Thymus (tissue), 11 donors: ENCODE measurements around the gene ZSCAN20. TPM values are rescaled to one million over a fixed set of nuclear protein-coding genes. Genes with fewer than 3 reads are reported as not detected.

ENCODE experiments used
- DNase-seq, 9 donors: peaks; one replicate each; pipeline ENCODE4 v3.0.0-alpha.2; 2013; ENCODE audit warnings: low spot score in 9 of 9, low read depth in 6 of 9, missing footprints in 1 of 9
- H3K27ac ChIP-seq, 2 donors: one replicate each; pipeline ENCODE4 v1.5.1; 2013; ENCODE audit warnings: control low read depth in 1 of 2, low read depth in 1 of 2, low read length in 1 of 2, mild to moderate bottlenecking in 1 of 2, moderate library complexity in 1 of 2
- H3K27me3 ChIP-seq, 2 donors: one replicate each; pipeline ENCODE4 v1.5.1; 2013; ENCODE audit warnings: low read length in 1 of 2; ENCODE audit not compliant: control insufficient read depth in 2 of 2, insufficient read depth in 1 of 2
- H3K36me3 ChIP-seq, 2 donors: one replicate each; pipeline ENCODE4 v1.5.1; 2013; ENCODE audit warnings: low read length in 1 of 2, mild to moderate bottlenecking in 1 of 2, moderate library complexity in 1 of 2; ENCODE audit not compliant: control insufficient read depth in 2 of 2, insufficient read depth in 2 of 2
- H3K4me1 ChIP-seq, 2 donors: one replicate each; pipeline ENCODE4 v1.5.1; 2013; ENCODE audit warnings: low read length in 2 of 2; ENCODE audit not compliant: control insufficient read depth in 2 of 2, insufficient read depth in 2 of 2
- H3K4me3 ChIP-seq, 2 donors: one replicate each; pipeline ENCODE4 v1.5.1; 2013; ENCODE audit warnings: low read length in 2 of 2, control low read depth in 1 of 2, mild to moderate bottlenecking in 1 of 2
- H3K9me3 ChIP-seq, 2 donors: one replicate each; pipeline ENCODE4 v1.5.1; 2013; ENCODE audit warnings: low read length in 1 of 2, mild to moderate bottlenecking in 1 of 2; ENCODE audit not compliant: control insufficient read depth in 2 of 2, insufficient read depth in 1 of 2
- WGBS: extraction: QIAGEN DNeasy Blood & Tissue Kit; methylation state at CpG from one replicate; pipeline ENCODE4 v1.1.7; 2013; 5-methylcytosine and 5-hydroxymethylcytosine counted together
- polyA plus RNA-seq: library from polyadenylated mRNA; stranded (reverse); fragments of 200-250 nt; gene quantifications from one replicate; pipeline ENCODE4 v1.2.3, GENCODE V29; 2013
- total RNA-seq: library from RNA; stranded (reverse); fragments of 120-200 nt; gene quantifications from one replicate; pipeline ENCODE4 v1.2.4, GENCODE V29; 2013
- donor health status: healthy.

ZSCAN20 gene
- total and polyA plus RNA-seq, 2 donors = 0.68 to 3.1 TPM

DNA sequence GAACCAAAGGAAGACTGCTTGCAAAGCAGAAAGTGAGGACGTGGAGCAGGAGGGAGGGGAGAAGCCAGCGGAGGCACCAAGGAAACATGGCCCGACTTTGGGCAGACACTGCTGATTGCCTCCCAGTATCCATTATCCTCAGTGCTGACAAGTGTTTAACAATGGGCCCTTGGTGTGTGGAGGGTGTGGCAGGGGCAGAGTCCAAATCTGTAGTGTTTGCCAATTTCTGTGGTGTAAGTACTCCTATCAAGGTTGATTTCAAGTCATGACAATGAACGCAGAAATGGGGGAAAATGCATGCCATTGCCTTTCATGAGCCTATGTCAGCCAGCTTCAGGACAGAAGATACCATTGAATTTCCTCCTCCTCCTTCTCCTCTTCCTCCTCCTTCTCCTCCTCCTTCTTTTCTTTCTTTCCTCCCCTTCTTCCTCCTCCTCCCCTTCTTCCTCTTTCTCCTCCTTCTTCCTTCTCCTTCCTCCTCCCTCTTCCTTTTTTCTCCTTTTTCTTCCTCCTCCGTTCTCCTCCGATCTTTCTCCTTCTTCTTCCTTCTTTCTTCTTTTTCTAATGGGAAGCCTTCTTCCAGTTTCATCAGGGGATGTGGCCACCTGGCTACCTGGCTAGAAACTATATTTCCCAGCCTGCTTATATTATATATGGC is 31.2 kb upstream of the ZSCAN20 start:
- H3K4me3 ChIP-seq = no peak overlapping the region
- H3K36me3 ChIP-seq = no peaks in the 10 kb centered on the region
- H3K9me3 ChIP-seq = no peaks in the 10 kb centered on the region
- 84% methylated on average over 6 of the region's 6 CpGs for WGBS
- no peak for DNase-seq
- no peaks in the 10 kb centered on the region for H3K27me3 ChIP-seq
- H3K27ac ChIP-seq = no peak overlapping the region
- no peaks in the 10 kb centered on the region for H3K4me1 ChIP-seq

DNA sequence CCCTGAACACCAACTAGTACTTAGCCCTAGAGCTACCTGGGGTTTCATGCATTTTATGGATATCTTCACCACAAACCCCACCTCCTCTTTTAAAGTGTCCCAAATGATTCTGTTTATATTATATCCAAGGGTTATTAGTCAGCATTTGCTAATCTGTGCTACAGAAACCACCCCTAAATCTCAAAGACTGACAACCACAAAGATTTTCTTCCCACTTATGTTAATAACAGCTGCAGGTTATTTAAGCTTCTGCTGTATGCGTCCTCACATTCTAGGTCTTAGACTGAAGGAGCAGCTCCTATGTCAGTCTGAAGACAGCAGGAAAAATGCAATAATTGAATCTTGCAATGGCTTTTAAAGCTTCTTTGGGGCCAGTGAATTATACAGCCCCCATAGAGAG is 30.3 kb upstream of the ZSCAN20 start:
- Histone ChIP-seq H3K9me3 (no peaks in the 10 kb centered on the region), H3K36me3 (no peaks in the 10 kb centered on the region), H3K27ac (no peak overlapping the region), H3K27me3 (no peaks in the 10 kb centered on the region), H3K4me1 (no peaks in the 10 kb centered on the region), H3K4me3 (no peak overlapping the region)
- no peak for DNase-seq
- WGBS = 79% methylated on average over 1 of the region's 1 CpG

DNA sequence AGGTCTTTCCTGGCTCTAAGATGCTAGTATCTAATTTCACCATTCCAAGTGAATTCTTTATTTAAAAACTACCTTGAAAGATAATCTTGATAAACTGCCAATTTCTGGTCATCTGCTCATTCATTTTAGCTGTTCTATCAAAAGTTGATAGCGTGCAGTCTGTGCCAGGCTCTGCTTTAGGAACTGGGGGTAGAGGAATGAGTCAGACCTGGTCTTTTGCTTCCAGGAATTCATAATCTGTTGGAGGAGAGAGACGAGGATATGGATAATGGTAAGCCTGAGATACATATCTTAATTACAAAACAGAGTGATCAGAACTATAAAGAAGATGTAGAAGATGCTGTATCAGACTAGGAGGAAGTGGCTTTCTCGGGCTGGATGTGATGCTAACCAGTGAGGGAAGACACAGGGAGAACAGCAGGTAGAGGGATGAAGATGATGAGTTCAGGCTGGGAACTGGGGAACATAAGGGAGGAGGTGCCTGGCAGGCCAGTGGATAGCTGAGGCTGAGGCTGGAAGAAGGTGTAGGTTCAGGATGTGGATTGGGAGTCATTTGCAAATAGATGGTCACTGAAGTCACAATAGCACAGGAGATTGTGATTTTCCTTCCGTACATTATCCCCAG is 29.3 kb upstream of the ZSCAN20 start:
- H3K27me3 ChIP-seq = no peaks in the 10 kb centered on the region
- WGBS = 63% methylated on average over 4 of the region's 4 CpGs
- no peak for DNase-seq
- no peaks in the 10 kb centered on the region for H3K9me3 ChIP-seq
- H3K4me3 ChIP-seq = no peak overlapping the region
- H3K27ac ChIP-seq = no peak overlapping the region
- no peaks in the 10 kb centered on the region for H3K36me3 ChIP-seq
- H3K4me1 ChIP-seq = no peaks in the 10 kb centered on the region

DNA sequence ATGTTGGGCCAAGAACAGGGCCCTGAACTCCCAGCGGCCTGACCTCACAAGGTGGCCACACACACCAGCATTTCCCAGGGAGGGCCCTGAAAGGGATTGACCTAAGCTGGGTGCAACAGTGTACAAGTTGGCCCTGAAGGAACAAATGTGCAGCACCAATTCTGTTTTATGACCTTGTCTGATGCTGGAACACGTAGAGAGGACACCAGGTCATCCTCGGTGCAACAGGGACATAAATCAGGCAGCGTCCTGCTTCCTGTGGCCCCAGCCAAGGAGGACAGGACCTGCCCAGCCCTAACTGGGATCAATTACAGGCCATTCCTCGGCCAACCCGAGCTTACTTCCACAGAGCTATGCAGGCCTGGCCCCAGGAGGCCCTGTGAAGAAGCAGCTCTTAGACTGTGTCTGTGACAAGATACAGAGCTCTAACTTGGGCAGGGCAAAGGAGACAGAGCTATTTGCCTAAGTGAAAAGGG is 28.7 kb upstream of the ZSCAN20 start:
- no peak overlapping the region for H3K27ac ChIP-seq

DNA sequence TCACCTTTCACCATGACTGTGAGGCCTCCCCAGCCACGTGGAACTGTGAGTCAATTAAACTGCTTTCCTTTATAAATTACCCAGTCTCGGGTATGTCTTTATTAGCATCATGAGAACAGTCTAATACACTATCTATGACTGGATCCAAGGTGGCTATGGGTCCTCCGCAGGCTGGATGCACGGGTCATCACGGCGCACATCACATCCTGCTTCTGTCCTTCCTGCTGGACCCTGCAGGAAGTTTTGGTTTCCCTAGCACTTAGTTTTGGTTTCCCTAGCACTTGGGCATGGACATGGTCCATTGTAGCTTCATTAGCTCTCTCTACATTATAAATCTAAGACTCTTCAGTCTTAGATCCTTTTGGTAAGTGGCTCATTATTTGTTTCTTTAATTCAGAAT is 27.3 kb upstream of the ZSCAN20 start:
- no peak for DNase-seq
- Histone ChIP-seq H3K27me3 (no peaks in the 10 kb centered on the region), H3K4me3 (no peak overlapping the region), H3K27ac (no peak overlapping the region), H3K4me1 (no peaks in the 10 kb centered on the region), H3K9me3 (no peaks in the 10 kb centered on the region), H3K36me3 (no peaks in the 10 kb centered on the region)
- 90% methylated on average over 6 of the region's 6 CpGs for WGBS

More for the DNA sequence above, 28.7 kb upstream of the ZSCAN20 start:
- Histone ChIP-seq H3K36me3 (no peaks in the 10 kb centered on the region), H3K4me1 (no peaks in the 10 kb centered on the region), H3K9me3 (no peaks in the 10 kb centered on the region), H3K27me3 (no peaks in the 10 kb centered on the region), H3K4me3 (no peak overlapping the region)
- no peak for DNase-seq
- WGBS = 93% methylated on average over 6 of the region's 6 CpGs

DNA sequence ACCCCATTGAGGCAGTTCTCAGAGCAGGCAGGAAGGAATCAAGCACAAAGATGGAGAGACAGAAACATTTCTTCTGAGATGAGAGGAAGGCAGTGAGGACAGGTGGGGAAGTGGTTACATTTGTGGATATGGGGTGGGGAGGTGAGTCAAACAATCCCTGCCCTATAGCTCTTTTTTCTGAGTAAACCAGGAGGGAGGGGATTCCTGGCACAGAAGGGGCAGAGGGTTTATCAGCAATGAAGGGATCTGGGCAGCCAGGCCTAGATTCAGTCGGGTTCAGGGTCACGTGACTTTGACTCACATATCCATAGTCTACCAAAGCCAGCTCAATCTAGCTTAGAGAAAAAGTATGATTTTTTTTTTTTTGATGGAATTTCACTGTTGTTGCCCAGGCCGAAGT is 25.9 kb upstream of the ZSCAN20 start:
- Histone ChIP-seq H3K36me3 (no peaks in the 10 kb centered on the region), H3K4me3 (no peak overlapping the region), H3K27me3 (no peaks in the 10 kb centered on the region), H3K4me1 (no peaks in the 10 kb centered on the region), H3K27ac (no peak overlapping the region), H3K9me3 (no peaks in the 10 kb centered on the region)
- WGBS = 92% methylated on average over 3 of the region's 3 CpGs
- no peak for DNase-seq

DNA sequence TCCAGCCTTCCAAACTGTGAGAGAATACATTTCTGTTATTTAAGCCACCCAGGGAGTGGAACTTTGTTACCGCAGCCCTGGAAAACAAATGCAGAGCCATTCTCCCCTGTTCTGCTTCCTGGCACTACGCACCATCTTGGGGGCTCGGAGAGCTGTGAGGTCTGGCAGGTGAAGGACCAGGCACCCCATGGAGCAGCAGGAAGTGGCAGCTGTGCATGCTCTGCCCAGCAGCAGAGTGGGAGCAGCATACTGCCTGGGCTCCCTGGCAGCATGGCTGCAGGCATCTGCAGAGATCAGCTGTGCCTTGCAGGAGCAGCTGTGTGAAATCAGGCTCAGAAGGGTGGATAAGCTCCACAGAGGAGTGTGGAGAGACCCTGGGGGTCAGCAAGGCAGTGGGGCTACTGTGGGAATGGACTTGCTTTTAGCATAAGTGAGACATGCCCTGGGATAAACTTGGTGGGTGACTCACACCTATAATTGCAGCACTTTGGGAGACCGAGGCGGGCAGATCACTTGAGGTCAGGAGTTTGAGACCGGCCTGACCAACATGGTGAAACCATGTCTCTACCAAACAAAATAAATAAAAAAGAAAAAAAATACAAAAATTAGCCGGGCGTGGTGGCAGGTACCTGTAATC is 17.7 kb upstream of the ZSCAN20 start:
- H3K27ac ChIP-seq = no peak overlapping the region
- peaks cover 0 to 8% of the 10 kb centered on the region in 2 donors for H3K4me1 ChIP-seq
- H3K36me3 ChIP-seq = no peaks in the 10 kb centered on the region
- 94% methylated on average over 8 of the region's 8 CpGs for WGBS
- H3K27me3 ChIP-seq = no peaks in the 10 kb centered on the region
- H3K9me3 ChIP-seq = no peaks in the 10 kb centered on the region
- no peak for DNase-seq
- H3K4me3 ChIP-seq = no peak overlapping the region

DNA sequence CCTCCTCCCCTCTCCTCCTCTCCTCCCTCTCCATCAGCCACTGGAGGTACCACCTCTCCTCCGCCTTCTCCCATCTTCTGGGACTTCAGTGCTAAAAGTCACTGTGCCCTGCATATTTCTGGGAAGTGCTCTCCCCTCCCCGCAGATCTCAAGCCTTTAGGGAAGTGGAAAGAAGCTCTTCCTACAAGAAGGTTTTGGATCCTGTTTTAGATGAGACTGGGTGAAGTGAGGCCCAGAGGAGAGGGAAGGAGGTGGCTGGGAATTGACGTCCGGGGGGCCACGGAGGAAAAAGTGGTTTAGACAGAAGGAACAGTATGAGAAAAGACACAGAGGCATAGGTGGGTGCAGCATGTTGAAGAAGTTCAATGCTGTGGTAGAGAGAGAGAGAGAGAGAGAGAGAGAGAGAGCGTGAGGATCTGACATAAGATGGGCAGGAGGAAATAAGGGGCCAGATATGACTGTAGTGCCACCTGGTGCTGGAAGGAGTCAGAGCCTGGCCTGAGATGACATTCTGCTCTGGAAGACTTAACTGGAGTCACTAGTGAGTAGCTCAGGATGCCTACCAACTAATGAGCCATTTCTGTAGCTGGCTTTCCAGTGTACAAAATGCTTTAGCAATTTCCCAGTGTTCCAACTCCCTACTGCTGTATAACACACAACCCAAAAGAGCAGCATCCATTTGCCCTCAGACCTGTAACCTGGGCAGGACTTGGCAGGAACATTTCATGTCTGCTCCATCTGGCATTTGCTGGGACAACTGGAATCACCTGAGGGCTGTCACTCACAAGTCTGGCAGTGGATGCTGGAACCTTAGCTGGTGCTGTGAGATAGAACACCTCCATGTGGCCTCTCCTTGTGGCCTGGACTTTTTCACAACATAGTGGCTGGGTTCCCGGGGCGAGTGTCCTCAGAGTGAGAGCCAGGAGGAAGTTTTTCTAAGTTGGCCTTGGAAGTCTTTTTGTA is 16.6 kb upstream of the ZSCAN20 start:
- Histone ChIP-seq H3K4me3 (no peak overlapping the region), H3K27ac (no peak overlapping the region), H3K4me1 (peaks cover 0 to 8% of the 10 kb centered on the region in 2 donors), H3K27me3 (no peaks in the 10 kb centered on the region), H3K9me3 (no peaks in the 10 kb centered on the region), H3K36me3 (no peaks in the 10 kb centered on the region)
- WGBS = 45% methylated on average over 8 of the region's 8 CpGs
- DNase-seq = peak in 5 of 9 donors; percentile 17 to 72 (median 36)
